HEK293T (cell line): ENCODE results near the gene LANCL2.

Source experiments
- FOXM1 ChIP-seq: fragments of 450-650 bp; IDR thresholded peaks from 2 replicates; pipeline ENCODE4 v1.6.1; 2017; ENCODE audit warnings: mild to moderate bottlenecking, borderline replicate concordance
- HDGF ChIP-seq: fragments of 450-650 bp; IDR thresholded peaks from 2 replicates; pipeline ENCODE4 v1.6.1; 2017; ENCODE audit warnings: antibody characterized with exemption, borderline replicate concordance
- SP1 ChIP-seq: fragments of 450-650 bp; IDR thresholded peaks from 2 replicates; pipeline ENCODE4 v1.6.1; 2017
- ZNF384 ChIP-seq: fragments of 450-650 bp; IDR thresholded peaks from 2 replicates; pipeline ENCODE4 v1.6.1; 2016

DNA sequence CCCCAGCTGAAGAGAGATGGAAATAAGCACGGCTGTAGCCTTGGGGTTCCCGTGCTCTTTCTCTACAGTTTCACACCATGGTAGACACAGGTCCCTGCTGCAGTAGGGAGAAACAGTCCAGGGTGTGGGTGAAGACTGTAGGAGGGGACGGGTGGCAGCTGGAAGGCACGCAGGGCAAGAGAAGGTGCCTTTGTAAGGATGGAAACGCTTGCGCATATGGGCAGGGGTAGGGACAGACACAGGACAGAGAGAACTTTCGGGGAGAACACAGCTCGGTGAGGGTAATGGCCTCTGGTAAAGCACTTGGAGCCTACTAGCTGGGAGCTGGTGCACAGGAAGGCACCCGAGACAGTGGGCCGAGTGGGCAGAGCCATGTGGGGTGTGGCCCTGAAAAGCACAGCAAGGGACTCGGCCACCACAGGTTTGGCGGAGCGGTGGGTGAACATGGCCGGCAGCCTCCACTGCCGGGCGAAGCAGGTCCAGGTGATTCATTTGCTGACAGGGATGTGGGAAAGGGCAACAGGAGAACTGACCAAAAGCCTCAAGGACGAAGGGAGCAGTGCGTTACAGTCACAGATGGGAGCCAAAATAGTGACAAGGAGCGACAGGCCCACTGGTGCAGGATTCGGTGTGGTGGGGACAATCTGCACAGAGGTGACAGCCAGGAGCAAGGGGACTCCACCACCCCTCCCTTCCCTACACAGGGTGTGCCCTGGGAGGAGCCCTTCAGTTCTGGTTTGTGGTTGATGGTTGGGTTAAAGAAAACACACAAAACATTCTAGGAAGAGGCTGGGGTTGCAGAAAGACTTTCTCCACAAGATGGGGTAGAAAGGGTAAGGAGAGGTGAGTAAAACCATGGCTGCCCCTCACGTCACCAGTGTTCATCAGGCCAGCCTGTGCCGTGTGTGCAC is 110.1 kb downstream of the LANCL2 start:
- TF ChIP-seq SP1 (no peak), ZNF384 (no peak), HDGF (no peak), FOXM1 (no peak)
